ENCODE results near the gene OLFM1. TPM values are rescaled to one million over a fixed set of nuclear protein-coding genes. Genes with fewer than 3 reads are reported as not detected.
A peak's percentile ranks its signal among the peaks of the same experiment; 100 is the strongest.

Gene OLFM1
- total RNA-seq, 1 donor from 2014 or later: 8.0 TPM

GRCh38 chr9:135070964-135071735 is 16.3 kb upstream of the OLFM1 start:
- TF ChIP-seq, protein P1, sequence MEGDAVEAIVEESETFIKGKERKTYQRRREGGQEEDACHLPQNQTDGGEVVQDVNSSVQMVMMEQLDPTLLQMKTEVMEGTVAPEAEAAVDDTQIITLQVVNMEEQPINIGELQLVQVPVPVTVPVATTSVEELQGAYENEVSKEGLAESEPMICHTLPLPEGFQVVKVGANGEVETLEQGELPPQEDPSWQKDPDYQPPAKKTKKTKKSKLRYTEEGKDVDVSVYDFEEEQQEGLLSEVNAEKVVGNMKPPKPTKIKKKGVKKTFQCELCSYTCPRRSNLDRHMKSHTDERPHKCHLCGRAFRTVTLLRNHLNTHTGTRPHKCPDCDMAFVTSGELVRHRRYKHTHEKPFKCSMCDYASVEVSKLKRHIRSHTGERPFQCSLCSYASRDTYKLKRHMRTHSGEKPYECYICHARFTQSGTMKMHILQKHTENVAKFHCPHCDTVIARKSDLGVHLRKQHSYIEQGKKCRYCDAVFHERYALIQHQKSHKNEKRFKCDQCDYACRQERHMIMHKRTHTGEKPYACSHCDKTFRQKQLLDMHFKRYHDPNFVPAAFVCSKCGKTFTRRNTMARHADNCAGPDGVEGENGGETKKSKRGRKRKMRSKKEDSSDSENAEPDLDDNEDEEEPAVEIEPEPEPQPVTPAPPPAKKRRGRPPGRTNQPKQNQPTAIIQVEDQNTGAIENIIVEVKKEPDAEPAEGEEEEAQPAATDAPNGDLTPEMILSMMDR (conservative IDR thresholded peaks at IDR 0.05): no peak
- no peak overlapping the region for H3K27ac Mint-ChIP-seq
- H3K4me1 Mint-ChIP-seq (ENCODE audit: unreplicated experiment): no peaks in the 10 kb centered on the region
- peaks cover 69% of the 10 kb centered on the region for H3K27me3 Mint-ChIP-seq
- H3K36me3 Mint-ChIP-seq: no peaks in the 10 kb centered on the region
- H3K9me3 Mint-ChIP-seq: peaks cover under 1% of the 10 kb centered on the region
- DNase-seq (ENCODE audit: extremely low spot score, unreplicated experiment): no peak
- no peak overlapping the region for H3K4me3 Mint-ChIP-seq

GRCh38 chr9:135073081-135073740 is 14.3 kb upstream of the OLFM1 start:
- peaks cover 83% of the 10 kb centered on the region for H3K27me3 Mint-ChIP-seq
- TF ChIP-seq, protein P1 (conservative IDR thresholded peaks at IDR 0.05): no peak
- no peak overlapping the region for H3K27ac Mint-ChIP-seq
- H3K4me1 Mint-ChIP-seq (ENCODE audit: unreplicated experiment): no peaks in the 10 kb centered on the region
- DNase-seq (ENCODE audit: extremely low spot score, unreplicated experiment): no peak
- H3K4me3 Mint-ChIP-seq: no peak overlapping the region
- no peaks in the 10 kb centered on the region for H3K9me3 Mint-ChIP-seq
- no peaks in the 10 kb centered on the region for H3K36me3 Mint-ChIP-seq

DNA sequence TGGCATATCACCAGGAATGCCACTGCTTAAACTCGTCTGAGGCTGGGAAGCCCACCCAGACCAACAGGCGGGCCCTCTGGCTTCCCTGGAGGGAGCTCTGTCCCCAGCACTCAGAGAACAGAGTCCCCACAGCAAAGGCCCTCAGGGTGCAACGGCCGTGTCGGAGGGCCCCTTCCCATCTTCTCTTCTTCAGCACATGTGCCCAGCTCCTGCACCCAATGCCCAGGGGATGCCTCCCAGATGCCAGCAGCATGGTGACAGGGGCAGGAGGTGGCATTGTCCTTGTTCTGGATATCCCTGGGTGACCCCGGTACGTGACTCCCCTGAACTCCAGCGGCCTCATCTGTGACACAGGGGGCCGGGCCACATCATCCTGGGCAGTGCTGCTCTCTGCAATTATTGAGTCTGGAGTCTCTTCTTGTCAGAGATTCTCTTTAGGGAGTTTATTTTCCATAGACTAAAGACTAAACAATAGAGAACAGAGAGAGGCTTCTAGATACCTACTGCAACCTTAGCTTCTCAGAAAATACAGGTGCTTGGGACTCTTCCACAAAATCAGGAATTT is 13.6 kb upstream of the OLFM1 start:
- Mint-ChIP-seq H3K36me3 (no peaks in the 10 kb centered on the region), H3K9me3 (no peaks in the 10 kb centered on the region), H3K4me1 (ENCODE audit: unreplicated experiment) (no peaks in the 10 kb centered on the region), H3K27me3 (peaks cover 83% of the 10 kb centered on the region), H3K4me3 (no peak overlapping the region), H3K27ac (no peak overlapping the region)
- DNase-seq (ENCODE audit: extremely low spot score, unreplicated experiment): no peak
- TF ChIP-seq, protein P1 (conservative IDR thresholded peaks at IDR 0.05): no peak

GRCh38 chr9:135074354-135075233 is 12.9 kb upstream of the OLFM1 start:
- Mint-ChIP-seq H3K4me1 (ENCODE audit: unreplicated experiment) (no peaks in the 10 kb centered on the region), H3K4me3 (peak overlapping the region; percentile 49), H3K9me3 (no peaks in the 10 kb centered on the region), H3K27ac (no peak overlapping the region), H3K27me3 (peaks cover 82% of the 10 kb centered on the region), H3K36me3 (no peaks in the 10 kb centered on the region)
- DNase-seq (ENCODE audit: extremely low spot score, unreplicated experiment): no peak
- TF ChIP-seq, protein P1 (conservative IDR thresholded peaks at IDR 0.05): no peak

All from type B pancreatic cell (in vitro differentiated cells).